HT-29 (cell line): ENCODE measurements around the gene USP17L17. TPM values are rescaled to one million over a fixed set of nuclear protein-coding genes. Genes with fewer than 3 reads are reported as not detected.
"Not testable (repeated sequence)": the region's sequence is repeated elsewhere in the genome, so short reads cannot be mapped to it uniquely, and the experiment has no call there.

ENCODE experiments used
- DNase-seq: peaks from one replicate; pipeline ENCODE4 v3.0.0-alpha.2; 2015; ENCODE audit warnings: low spot score
- total RNA-seq: library from RNA; depleted of rRNA; stranded (reverse); fragments of >200 nt; shearing (Covaris generic); gene quantifications from 2 replicates; pipeline ENCODE4 v1.2.3, GENCODE V29; 2014; rRNA removed

The USP17L17 gene
- not detected in 2 replicates for total RNA-seq

- not testable (repeated sequence) for DNase-seq
Observed at GRCh38 chr4:9243579-9243978, at the start of gene USP17L17. Gene USP17L17 (plus strand): TSS chr4:9243879. CDS start chr4:9243879, 0 bp downstream.

- DNase-seq, result not testable (repeated sequence)
Observed at GRCh38 chr4:9210357-9210756, 33.3 kb upstream of the USP17L17 start, which contains the start of gene USP17L10. Gene USP17L10 (plus strand): TSS chr4:9210657. CDS start chr4:9210657, 0 bp downstream.

DNA sequence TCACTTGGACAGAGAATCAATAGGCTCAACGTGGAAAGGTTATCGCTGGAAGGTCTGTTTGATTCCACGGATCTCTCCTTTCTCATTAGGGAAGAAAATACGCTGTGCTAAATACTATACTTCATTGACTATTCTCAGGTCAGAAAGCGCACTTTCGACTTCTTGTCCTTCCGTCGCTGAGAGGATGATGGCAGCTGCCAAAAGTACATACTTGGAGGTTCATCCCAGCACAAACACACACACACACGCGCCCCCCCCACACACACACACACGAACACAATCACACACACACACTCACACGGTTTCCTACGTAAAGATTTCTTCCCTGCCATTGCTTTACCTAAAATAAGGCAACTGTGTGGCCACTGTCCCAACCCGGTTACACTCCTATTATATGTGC lies 29.0 kb upstream of the USP17L17 start:
- DNase-seq, result not testable (repeated sequence)

- not testable (repeated sequence) for DNase-seq
Observed at GRCh38 chr4:9215105-9215504, 28.6 kb upstream of the USP17L17 start, which contains the start of gene USP17L11. Gene USP17L11 (plus strand): TSS chr4:9215405. CDS start chr4:9215405, 0 bp downstream.

- not testable (repeated sequence) for DNase-seq
Observed at GRCh38 chr4:9219852-9220251, 23.8 kb upstream of the USP17L17 start, which contains the start of gene USP17L12. Gene USP17L12 (plus strand): TSS chr4:9220152. CDS start chr4:9220152, 0 bp downstream.

DNA sequence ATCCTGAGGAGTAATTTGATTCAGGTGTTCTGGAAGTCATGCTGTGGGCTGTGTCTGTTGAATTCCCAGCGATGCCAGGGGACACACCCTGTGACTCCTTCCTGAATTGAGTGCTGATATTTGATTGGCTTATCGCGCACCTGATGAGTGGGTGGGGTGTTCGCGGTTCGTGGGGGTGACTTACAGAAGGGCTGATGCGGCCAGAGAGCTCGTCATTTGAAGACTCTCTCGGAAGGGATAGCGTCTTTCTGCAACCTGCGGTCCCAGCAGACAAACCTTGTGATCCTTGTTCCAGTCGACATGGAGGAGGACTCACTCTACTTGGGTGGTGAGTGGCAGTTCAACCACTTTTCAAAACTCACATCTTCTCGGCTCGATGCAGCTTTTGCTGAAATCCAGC lies 19.1 kb upstream of the USP17L17 start, which contains the start of gene USP17L13:
Gene USP17L13, plus strand, starts transcription at position 301 of the 400 bp plus-strand sequence. Its CDS starts 0 bp downstream, at position 301.
- not testable (repeated sequence) for DNase-seq

DNA sequence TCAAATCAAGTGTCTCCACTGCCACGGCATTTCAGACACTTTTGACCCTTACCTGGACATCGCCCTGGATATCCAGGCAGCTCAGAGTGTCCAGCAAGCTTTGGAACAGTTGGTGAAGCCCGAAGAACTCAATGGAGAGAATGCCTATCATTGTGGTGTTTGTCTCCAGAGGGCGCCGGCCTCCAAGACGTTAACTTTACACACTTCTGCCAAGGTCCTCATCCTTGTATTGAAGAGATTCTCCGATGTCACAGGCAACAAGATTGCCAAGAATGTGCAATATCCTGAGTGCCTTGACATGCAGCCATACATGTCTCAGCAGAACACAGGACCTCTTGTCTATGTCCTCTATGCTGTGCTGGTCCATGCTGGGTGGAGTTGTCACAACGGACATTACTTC lies 13.4 kb upstream of the USP17L17 start:
- not testable (repeated sequence) for DNase-seq

DNA sequence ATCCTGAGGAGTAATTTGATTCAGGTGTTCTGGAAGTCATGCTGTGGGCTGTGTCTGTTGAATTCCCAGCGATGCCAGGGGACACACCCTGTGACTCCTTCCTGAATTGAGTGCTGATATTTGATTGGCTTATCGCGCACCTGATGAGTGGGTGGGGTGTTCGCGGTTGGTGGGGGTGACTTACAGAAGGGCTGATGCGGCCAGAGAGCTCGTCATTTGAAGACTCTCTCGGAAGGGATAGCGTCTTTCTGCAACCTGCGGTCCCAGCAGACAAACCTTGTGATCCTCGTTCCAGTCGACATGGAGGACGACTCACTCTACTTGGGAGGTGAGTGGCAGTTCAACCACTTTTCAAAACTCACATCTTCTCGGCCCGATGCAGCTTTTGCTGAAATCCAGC lies 9.6 kb upstream of the USP17L17 start, which contains the start of gene USP17L15:
Gene USP17L15, plus strand, starts transcription at position 301 of the 400 bp plus-strand sequence. Its CDS starts 0 bp downstream, at position 301.
- not testable (repeated sequence) for DNase-seq

GRCh38 chr4:9238461-9238860 lies 5.2 kb upstream of the USP17L17 start:
- not testable (repeated sequence) for DNase-seq

GRCh38 chr4:9247953-9248680 lies 4.4 kb downstream of the USP17L17 start, which contains the start of gene USP17L18:
Gene USP17L18 (plus strand): TSS chr4:9248630. CDS start chr4:9248630, 0 bp downstream.
- DNase-seq, result peak; percentile 0

DNA sequence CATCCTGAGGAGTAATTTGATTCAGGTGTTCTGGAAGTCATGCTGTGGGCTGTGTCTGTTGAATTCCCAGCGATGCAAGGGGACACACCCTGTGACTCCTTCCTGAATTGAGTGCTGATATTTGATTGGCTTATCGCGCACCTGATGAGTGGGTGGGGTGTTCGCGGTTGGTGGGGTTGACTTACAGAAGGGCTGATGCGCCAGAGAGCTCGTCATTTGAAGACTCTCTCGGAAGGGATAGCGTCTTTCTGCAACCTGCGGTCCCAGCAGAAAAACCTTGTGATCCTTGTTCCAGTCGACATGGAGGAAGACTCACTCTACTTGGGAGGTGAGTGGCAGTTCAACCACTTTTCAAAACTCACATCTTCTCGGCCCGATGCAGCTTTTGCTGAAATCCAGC lies 9.4 kb downstream of the USP17L17 start, which contains the start of gene USP17L19:
Gene USP17L19, plus strand, starts transcription at position 301 of the 400 bp plus-strand sequence. Its CDS starts 0 bp downstream, at position 301.
- not testable (repeated sequence) for DNase-seq

- not testable (repeated sequence) for DNase-seq
Observed at GRCh38 chr4:9257824-9258223, 14.1 kb downstream of the USP17L17 start, which contains the start of gene USP17L20. Gene USP17L20 (plus strand): TSS chr4:9258124. CDS start chr4:9258124, 0 bp downstream.

DNA sequence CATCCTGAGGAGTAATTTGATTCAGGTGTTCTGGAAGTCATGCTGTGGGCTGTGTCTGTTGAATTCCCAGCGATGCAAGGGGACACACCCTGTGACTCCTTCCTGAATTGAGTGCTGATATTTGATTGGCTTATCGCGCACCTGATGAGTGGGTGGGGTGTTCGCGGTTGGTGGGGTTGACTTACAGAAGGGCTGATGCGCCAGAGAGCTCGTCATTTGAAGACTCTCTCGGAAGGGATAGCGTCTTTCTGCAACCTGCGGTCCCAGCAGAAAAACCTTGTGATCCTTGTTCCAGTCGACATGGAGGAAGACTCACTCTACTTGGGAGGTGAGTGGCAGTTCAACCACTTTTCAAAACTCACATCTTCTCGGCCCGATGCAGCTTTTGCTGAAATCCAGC lies 18.9 kb downstream of the USP17L17 start, which contains the start of gene USP17L21:
Gene USP17L21, plus strand, starts transcription at position 301 of the 400 bp plus-strand sequence. Its CDS starts 0 bp downstream, at position 301.
- not testable (repeated sequence) for DNase-seq

DNA sequence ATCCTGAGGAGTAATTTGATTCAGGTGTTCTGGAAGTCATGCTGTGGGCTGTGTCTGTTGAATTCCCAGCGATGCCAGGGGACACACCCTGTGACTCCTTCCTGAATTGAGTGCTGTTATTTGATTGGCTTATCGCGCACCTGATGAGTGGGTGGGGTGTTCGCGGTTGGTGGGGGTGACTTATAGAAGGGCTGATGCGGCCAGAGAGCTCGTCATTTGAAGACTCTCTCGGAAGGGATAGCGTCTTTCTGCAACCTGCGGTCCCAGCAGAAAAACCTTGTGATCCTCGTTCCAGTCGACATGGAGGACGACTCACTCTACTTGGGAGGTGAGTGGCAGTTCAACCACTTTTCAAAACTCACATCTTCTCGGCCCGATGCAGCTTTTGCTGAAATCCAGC lies 23.6 kb downstream of the USP17L17 start, which contains the start of gene USP17L22:
Gene USP17L22, plus strand, starts transcription at position 301 of the 400 bp plus-strand sequence. Its CDS starts 0 bp downstream, at position 301.
- DNase-seq, result not testable (repeated sequence)

DNA sequence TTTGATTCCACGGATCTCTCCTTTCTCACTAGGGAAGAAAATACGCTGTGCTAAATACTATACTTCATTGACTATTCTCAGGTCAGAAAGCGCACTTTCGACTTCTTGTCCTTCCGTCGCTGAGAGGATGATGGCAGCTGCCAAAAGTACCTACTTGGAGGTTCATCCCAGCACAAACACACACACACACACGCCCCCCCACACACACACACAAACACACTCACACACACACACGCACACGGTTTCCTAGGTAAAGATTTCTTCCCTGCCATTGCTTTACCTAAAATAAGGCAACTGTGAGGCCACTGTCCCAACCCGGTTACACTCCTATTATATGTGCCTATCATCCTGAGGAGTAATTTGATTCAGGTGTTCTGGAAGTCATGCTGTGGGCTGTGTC lies 28.0 kb downstream of the USP17L17 start:
- DNase-seq, result not testable (repeated sequence)

Other genes starting within 250 kb of the USP17L17 start
- not detected in 2 replicates for gene FAM90A26, start 73.5 kb upstream of the USP17L17 start, total RNA-seq
- gene USP17L10, start 33.2 kb upstream of the USP17L17 start, total RNA-seq, result not detected in 2 replicates
- gene USP17L11, start 28.5 kb upstream of the USP17L17 start, total RNA-seq, result not detected in 2 replicates
- not detected in 2 replicates for gene USP17L12, start 23.7 kb upstream of the USP17L17 start, total RNA-seq
- gene USP17L13, start 19.0 kb upstream of the USP17L17 start, total RNA-seq, result not detected in 2 replicates
- gene USP17L15, start 9.5 kb upstream of the USP17L17 start, total RNA-seq, result not detected in 2 replicates
- gene USP17L18, start 4.8 kb downstream of the USP17L17 start, total RNA-seq, result not detected in 2 replicates
- gene USP17L19, start 9.5 kb downstream of the USP17L17 start, total RNA-seq, result not detected in 2 replicates
- gene USP17L20, start 14.2 kb downstream of the USP17L17 start, total RNA-seq, result not detected in 2 replicates
- gene USP17L21, start 19.0 kb downstream of the USP17L17 start, total RNA-seq, result not detected in 2 replicates
- 0.39 TPM in 1 of 2 replicates, not detected in the other for gene USP17L22, start 23.7 kb downstream of the USP17L17 start, total RNA-seq
- gene USP17L24, start 81.3 kb downstream of the USP17L17 start, total RNA-seq, result not detected in 2 replicates
- gene USP17L25, start 86.0 kb downstream of the USP17L17 start, total RNA-seq, result not detected in 2 replicates
- gene USP17L26, start 90.8 kb downstream of the USP17L17 start, total RNA-seq, result not detected in 2 replicates
- gene USP17L5, start 95.5 kb downstream of the USP17L17 start, total RNA-seq, result not detected in 2 replicates
- not detected in 2 replicates for gene USP17L27, start 100.3 kb downstream of the USP17L17 start, total RNA-seq
- gene USP17L28, start 105.0 kb downstream of the USP17L17 start, total RNA-seq, result not detected in 2 replicates
- gene USP17L29, start 109.8 kb downstream of the USP17L17 start, total RNA-seq, result not detected in 2 replicates
- gene USP17L30, start 119.2 kb downstream of the USP17L17 start, total RNA-seq, result not detected in 2 replicates
- not detected in 2 replicates for gene DEFB131A, start 200.5 kb downstream of the USP17L17 start, total RNA-seq